Measurements from ENCODE around the gene GLI1.
"Not testable (repeated sequence)": the region's sequence is repeated elsewhere in the genome, so short reads cannot be mapped to it uniquely, and the experiment has no call there.

DNA sequence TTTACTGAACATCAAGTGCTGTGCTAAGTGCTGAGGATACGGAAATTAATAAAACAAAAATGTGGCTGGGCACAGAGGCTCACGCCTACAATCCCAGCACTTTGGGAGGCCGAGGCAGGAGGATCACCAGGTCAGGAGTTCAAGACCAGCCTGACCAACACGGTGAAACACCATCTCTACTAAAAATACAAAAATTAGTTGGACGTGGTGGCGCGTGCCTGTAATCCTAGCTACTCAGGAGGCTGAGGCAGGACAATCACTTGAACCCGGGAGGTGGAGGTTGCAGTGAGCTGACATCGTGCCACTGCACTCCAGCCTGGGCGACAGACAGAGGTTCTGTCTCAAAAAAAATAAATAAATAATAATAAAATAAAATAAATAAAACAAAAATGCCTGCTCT lies 32.6 kb upstream of the GLI1 start:
- TF ChIP-seq, protein P1, sequence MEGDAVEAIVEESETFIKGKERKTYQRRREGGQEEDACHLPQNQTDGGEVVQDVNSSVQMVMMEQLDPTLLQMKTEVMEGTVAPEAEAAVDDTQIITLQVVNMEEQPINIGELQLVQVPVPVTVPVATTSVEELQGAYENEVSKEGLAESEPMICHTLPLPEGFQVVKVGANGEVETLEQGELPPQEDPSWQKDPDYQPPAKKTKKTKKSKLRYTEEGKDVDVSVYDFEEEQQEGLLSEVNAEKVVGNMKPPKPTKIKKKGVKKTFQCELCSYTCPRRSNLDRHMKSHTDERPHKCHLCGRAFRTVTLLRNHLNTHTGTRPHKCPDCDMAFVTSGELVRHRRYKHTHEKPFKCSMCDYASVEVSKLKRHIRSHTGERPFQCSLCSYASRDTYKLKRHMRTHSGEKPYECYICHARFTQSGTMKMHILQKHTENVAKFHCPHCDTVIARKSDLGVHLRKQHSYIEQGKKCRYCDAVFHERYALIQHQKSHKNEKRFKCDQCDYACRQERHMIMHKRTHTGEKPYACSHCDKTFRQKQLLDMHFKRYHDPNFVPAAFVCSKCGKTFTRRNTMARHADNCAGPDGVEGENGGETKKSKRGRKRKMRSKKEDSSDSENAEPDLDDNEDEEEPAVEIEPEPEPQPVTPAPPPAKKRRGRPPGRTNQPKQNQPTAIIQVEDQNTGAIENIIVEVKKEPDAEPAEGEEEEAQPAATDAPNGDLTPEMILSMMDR (IDR thresholded peaks at IDR 0.05; ENCODE audit: insufficient read depth, low read length, poor library complexity, severe bottlenecking): not testable (repeated sequence)
- not testable (repeated sequence) for TF ChIP-seq EZH2phosphoT487 (conservative IDR thresholded peaks at IDR 0.05; ENCODE audit: low read length)
